Loucy (cell line): ENCODE measurements around the gene LGR5.
A peak's percentile ranks its signal among the peaks of the same experiment; 100 is the strongest.

Source experiments
- H2AFZ ChIP-seq: fragments of 200-600 bp; sonication (generic); 2 replicates; pipeline ENCODE4 v1.6.0; 2016; ENCODE audit warnings: antibody characterized with exemption, mild to moderate bottlenecking, low read length, moderate library complexity
- H3F3A ChIP-seq: fragments of 200-600 bp; 2 replicates; pipeline ENCODE4 v1.6.0; 2016; ENCODE audit warnings: antibody characterized with exemption, low read depth, mild to moderate bottlenecking
- H3K27me3 ChIP-seq: fragments of 200-600 bp; sonication (generic); 2 replicates; pipeline ENCODE4 v1.6.1; 2014; ENCODE audit warnings: low read length, mild to moderate bottlenecking; ENCODE audit not compliant: insufficient read depth, poor library complexity, severe bottlenecking
- H3K36me3 ChIP-seq: fragments of 200-600 bp; sonication (generic); 2 replicates; pipeline ENCODE4 v1.6.1; 2016; ENCODE audit warnings: low read length; ENCODE audit not compliant: insufficient read depth
- H3K4me1 ChIP-seq: fragments of 200-600 bp; sonication (generic); 2 replicates; pipeline ENCODE4 v1.5.1; 2014; ENCODE audit warnings: low read length, mild to moderate bottlenecking; ENCODE audit not compliant: insufficient read depth, poor library complexity, severe bottlenecking
- H3K4me2 ChIP-seq: fragments of 200-600 bp; sonication (generic); 2 replicates; pipeline ENCODE4 v1.6.0; 2014; ENCODE audit warnings: antibody characterized with exemption, low read length, low read depth, mild to moderate bottlenecking; ENCODE audit not compliant: poor library complexity, severe bottlenecking
- H3K4me3 ChIP-seq: fragments of 200-600 bp; sonication (generic); 2 replicates; pipeline ENCODE4 v1.5.1; 2014; ENCODE audit warnings: low read length, mild to moderate bottlenecking, mixed read lengths; ENCODE audit not compliant: poor library complexity, severe bottlenecking
- H3K79me2 ChIP-seq: fragments of 200-600 bp; sonication (generic); 2 replicates; pipeline ENCODE4 v1.6.1; 2014; ENCODE audit warnings: low read length; ENCODE audit not compliant: insufficient read depth
- H3K9ac ChIP-seq: fragments of 200-600 bp; sonication (generic); 2 replicates; pipeline ENCODE4 v1.6.0; 2014; ENCODE audit warnings: mild to moderate bottlenecking, low read depth, low read length, moderate library complexity; ENCODE audit not compliant: poor library complexity, severe bottlenecking
- H3K9me2 ChIP-seq: fragments of 200-600 bp; sonication (generic); replicated peaks from 2 replicates; pipeline ENCODE4 v1.6.1; 2016; ENCODE audit warnings: low read depth, low read length, mixed read lengths
- H3K9me3 ChIP-seq: fragments of 200-600 bp; sonication (generic); 2 replicates; pipeline ENCODE4 v1.6.1; 2014; ENCODE audit warnings: mild to moderate bottlenecking, antibody characterized with exemption, low read length, low read depth; ENCODE audit not compliant: insufficient read depth
- H4K20me1 ChIP-seq: fragments of 200-600 bp; sonication (generic); 2 replicates; pipeline ENCODE4 v1.6.0; 2014; ENCODE audit warnings: antibody characterized with exemption, low read length, mild to moderate bottlenecking; ENCODE audit not compliant: insufficient read depth, poor library complexity, severe bottlenecking
- EZH2phosphoT487 ChIP-seq: fragments of 200-600 bp; IDR thresholded peaks from 2 replicates; pipeline ENCODE4 v1.6.1; 2018; ENCODE audit warnings: antibody characterized with exemption, mild to moderate bottlenecking, moderate library complexity, borderline replicate concordance
- TF ChIP-seq, protein P1 (sequence below): fragments of 200-600 bp; sonication (generic); conservative IDR thresholded peaks from 2 replicates; pipeline ENCODE4 v1.5.1; 2014; ENCODE audit warnings: mild to moderate bottlenecking, antibody characterized with exemption, low read length

LGR5 gene

DNA sequence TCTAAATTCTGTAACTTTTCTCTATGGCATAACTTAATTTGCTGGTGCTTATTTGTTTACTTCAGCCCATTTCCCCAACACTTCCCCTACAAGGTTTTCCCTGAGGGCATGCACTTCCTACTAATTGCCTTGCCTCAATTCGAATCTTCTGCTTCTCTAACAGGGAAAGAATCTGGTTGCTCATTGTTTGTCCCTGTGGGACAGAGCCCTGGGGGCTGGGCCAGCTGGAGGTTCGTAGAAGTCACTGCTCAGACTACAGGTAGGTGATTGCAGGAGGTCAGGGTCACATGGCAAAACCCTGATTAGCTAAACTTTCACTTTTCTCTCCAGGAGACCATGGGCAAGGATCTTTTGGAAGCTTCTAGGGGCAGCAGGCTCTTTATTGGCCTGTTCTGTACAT, 152.0 kb downstream of the LGR5 start:
- Histone ChIP-seq H3K4me3 (no peak overlapping the region), H3K9ac (no peak overlapping the region), H2AFZ (no peak overlapping the region), H3K36me3 (no peaks in the 10 kb centered on the region), H3K4me1 (no peaks in the 10 kb centered on the region), H3K79me2 (no peaks in the 10 kb centered on the region), H4K20me1 (no peaks in the 10 kb centered on the region), H3K9me3 (no peaks in the 10 kb centered on the region), H3K9me2 (no peaks in the 10 kb centered on the region), H3K27me3 (no peaks in the 10 kb centered on the region), H3K4me2 (no peak overlapping the region), H3F3A (no peaks in the 10 kb centered on the region)
- no peak for TF ChIP-seq EZH2phosphoT487
- TF ChIP-seq, protein P1, sequence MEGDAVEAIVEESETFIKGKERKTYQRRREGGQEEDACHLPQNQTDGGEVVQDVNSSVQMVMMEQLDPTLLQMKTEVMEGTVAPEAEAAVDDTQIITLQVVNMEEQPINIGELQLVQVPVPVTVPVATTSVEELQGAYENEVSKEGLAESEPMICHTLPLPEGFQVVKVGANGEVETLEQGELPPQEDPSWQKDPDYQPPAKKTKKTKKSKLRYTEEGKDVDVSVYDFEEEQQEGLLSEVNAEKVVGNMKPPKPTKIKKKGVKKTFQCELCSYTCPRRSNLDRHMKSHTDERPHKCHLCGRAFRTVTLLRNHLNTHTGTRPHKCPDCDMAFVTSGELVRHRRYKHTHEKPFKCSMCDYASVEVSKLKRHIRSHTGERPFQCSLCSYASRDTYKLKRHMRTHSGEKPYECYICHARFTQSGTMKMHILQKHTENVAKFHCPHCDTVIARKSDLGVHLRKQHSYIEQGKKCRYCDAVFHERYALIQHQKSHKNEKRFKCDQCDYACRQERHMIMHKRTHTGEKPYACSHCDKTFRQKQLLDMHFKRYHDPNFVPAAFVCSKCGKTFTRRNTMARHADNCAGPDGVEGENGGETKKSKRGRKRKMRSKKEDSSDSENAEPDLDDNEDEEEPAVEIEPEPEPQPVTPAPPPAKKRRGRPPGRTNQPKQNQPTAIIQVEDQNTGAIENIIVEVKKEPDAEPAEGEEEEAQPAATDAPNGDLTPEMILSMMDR = no peak

DNA sequence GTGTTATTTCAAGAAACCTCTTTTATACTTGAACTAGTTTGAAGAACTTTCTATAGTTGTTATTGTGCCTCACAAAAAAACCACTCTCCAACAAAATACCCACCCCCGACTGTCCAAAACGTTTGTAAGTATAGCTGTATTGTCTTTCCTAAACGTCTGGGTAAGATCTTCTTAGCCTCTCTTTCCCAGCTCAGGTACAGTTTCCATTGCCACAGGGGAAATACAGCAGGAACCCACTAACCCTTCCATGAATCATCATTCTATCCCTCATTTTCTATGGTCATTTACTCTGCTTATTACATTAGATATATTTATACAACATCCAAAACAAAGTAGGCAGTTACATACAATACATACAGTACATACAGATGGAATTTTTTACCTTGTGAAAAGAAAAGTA, 153.2 kb downstream of the LGR5 start:
- H4K20me1 ChIP-seq = no peaks in the 10 kb centered on the region
- TF ChIP-seq EZH2phosphoT487 = no peak
- TF ChIP-seq, protein P1 = no peak
- no peaks in the 10 kb centered on the region for H3K79me2 ChIP-seq
- H3K4me2 ChIP-seq = no peak overlapping the region
- H2AFZ ChIP-seq = peak overlapping the region; percentile 52; the same call in 1 of the 2 replicates
- H3K9me3 ChIP-seq = no peaks in the 10 kb centered on the region
- H3K36me3 ChIP-seq = no peaks in the 10 kb centered on the region
- no peak overlapping the region for H3K9ac ChIP-seq
- H3K4me3 ChIP-seq = no peak overlapping the region
- no peaks in the 10 kb centered on the region for H3K9me2 ChIP-seq
- no peaks in the 10 kb centered on the region for H3K27me3 ChIP-seq
- no peaks in the 10 kb centered on the region for H3F3A ChIP-seq
- no peaks in the 10 kb centered on the region for H3K4me1 ChIP-seq

DNA sequence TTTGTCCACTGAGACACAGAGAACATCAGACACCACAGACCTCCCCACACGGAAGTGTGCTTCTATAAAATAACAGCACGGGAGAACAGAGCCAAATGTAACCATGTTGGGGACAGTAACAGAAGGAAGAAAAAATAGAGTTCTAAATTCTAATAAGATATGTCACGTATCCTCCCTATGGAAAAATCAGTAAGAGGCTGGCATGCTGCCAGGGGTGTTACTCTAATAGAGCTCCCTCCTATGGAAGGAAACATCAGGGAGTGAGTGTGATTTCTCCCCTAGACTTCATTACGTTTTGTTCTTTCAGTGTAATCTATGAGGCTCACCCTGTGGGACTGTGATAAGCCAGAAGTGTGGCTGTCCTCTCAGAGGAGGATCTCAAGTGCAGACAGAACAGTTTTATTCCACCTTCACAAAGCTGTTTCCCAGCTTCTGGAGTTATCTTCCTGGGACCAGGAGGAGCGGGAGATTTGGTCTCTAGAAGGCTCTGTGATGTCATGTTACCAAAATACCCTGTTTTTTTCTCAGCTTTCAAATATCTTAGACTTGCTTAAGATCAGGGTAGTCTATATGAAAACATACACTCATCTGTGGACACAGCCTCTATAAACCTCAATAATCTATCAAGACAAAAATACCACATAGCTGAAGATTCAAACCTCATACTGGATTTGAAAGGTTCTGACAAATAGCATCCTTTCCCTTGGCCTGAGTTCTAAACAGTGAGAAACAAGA, 154.8 kb downstream of the LGR5 start:
- no peaks in the 10 kb centered on the region for H4K20me1 ChIP-seq
- no peak overlapping the region for H2AFZ ChIP-seq
- no peaks in the 10 kb centered on the region for H3K79me2 ChIP-seq
- H3K36me3 ChIP-seq = no peaks in the 10 kb centered on the region
- H3K9me2 ChIP-seq = no peaks in the 10 kb centered on the region
- no peak overlapping the region for H3K4me3 ChIP-seq
- no peaks in the 10 kb centered on the region for H3K4me1 ChIP-seq
- TF ChIP-seq, protein P1 = no peak
- TF ChIP-seq EZH2phosphoT487 = no peak
- H3K27me3 ChIP-seq = no peaks in the 10 kb centered on the region
- no peaks in the 10 kb centered on the region for H3K9me3 ChIP-seq
- H3F3A ChIP-seq = no peaks in the 10 kb centered on the region
- H3K4me2 ChIP-seq = no peak overlapping the region
- no peak overlapping the region for H3K9ac ChIP-seq
